ENCODE measurements around the gene SLC46A3. TPM values are rescaled to one million over a fixed set of nuclear protein-coding genes. Genes with fewer than 3 reads are reported as not detected.
A peak's percentile ranks its signal among the peaks of the same experiment; 100 is the strongest.
"Not testable (repeated sequence)": the region's sequence is repeated elsewhere in the genome, so short reads cannot be mapped to it uniquely, and the experiment has no call there.

Gene SLC46A3
- polyA plus RNA-seq (ENCODE audit: insufficient read depth in 1 of 5, insufficient read length in 5 of 5, low replicate concordance in 1 of 5): 1 to 10 TPM; 1.5 to 2.1 (median 1.6) TPM
- long read RNA-seq, donor 1, partial matches to known transcripts: 0 of 2 reads
- long read RNA-seq, donor 1, other reads (novel, unspliced or antisense): 0 of 2 reads
- long read RNA-seq, donor 2, partial matches to known transcripts: 0 of 1 reads
- long read RNA-seq, donor 2, other reads (novel, unspliced or antisense): 0 of 1 reads
- long read RNA-seq, donor 3: 0 reads
- long read RNA-seq, donor 4: 0 reads
- long read RNA-seq, donor 5: 0 reads
- long read RNA-seq, donor 6: 0 reads
- long read RNA-seq, donor 7: 0 reads
- long read RNA-seq, donor 8: 0 reads

GRCh38 chr13:28718543-28719226 lies at the start of gene SLC46A3:
SLC46A3 (minus strand) TSS chr13:28718970; CDS start chr13:28717998, 972 bp downstream.
- peak; percentile 93 for DNase-seq

GRCh38 chr13:28763887-28764286 lies 45.1 kb upstream of the SLC46A3 start:
- DNase-seq: no peak

GRCh38 chr13:28761586-28761985 lies 42.8 kb upstream of the SLC46A3 start:
- no peak for DNase-seq

- DNase-seq: no peak
Measured at GRCh38 chr13:28755546-28755870, 36.7 kb upstream of the SLC46A3 start.

GRCh38 chr13:28754698-28755545 lies 36.2 kb upstream of the SLC46A3 start:
- no peak for DNase-seq

- no peak for DNase-seq
Measured at GRCh38 chr13:28753946-28754345, 35.2 kb upstream of the SLC46A3 start.

GRCh38 chr13:28753208-28753892 lies 34.6 kb upstream of the SLC46A3 start:
- DNase-seq: peak in 1 of 2 donors; percentile 11

GRCh38 chr13:28751175-28751960 lies 32.6 kb upstream of the SLC46A3 start:
- no peak for DNase-seq

GRCh38 chr13:28750187-28751045 lies 31.6 kb upstream of the SLC46A3 start:
- DNase-seq: no peak

- no peak for DNase-seq
Measured at GRCh38 chr13:28747851-28748250, 29.1 kb upstream of the SLC46A3 start.

- no peak for DNase-seq
Measured at GRCh38 chr13:28746287-28746612, 27.5 kb upstream of the SLC46A3 start.

- no peak for DNase-seq
Measured at GRCh38 chr13:28744656-28745055, 25.9 kb upstream of the SLC46A3 start.

- DNase-seq: no peak
Measured at GRCh38 chr13:28744091-28744536, 25.3 kb upstream of the SLC46A3 start.

GRCh38 chr13:28743499-28744083 lies 24.8 kb upstream of the SLC46A3 start:
- DNase-seq: no peak

- no peak for DNase-seq
Measured at GRCh38 chr13:28743020-28743419, 24.2 kb upstream of the SLC46A3 start.

GRCh38 chr13:28742445-28742844 lies 23.7 kb upstream of the SLC46A3 start:
- not testable (repeated sequence) for DNase-seq

GRCh38 chr13:28741084-28741491 lies 22.3 kb upstream of the SLC46A3 start:
- DNase-seq: no peak

- DNase-seq: no peak
Measured at GRCh38 chr13:28739376-28739775, 20.6 kb upstream of the SLC46A3 start.

- no peak for DNase-seq
Measured at GRCh38 chr13:28735481-28736029, 16.8 kb upstream of the SLC46A3 start.

All from right lung (tissue), 10 donors.